Sigmoid colon (tissue), 7 donors: ENCODE measurements around the gene TMEM25. TPM values are rescaled to one million over a fixed set of nuclear protein-coding genes. Genes with fewer than 3 reads are reported as not detected.

Source experiments
- DNase-seq: peaks from one replicate; pipeline ENCODE4 v3.0.0-alpha.2; 2019
- H3K27ac ChIP-seq, 4 donors: fragments of 200-600 bp; sonication (generic); one replicate each; pipeline ENCODE4 v1.5.1; 2016 to 2019; ENCODE audit warnings: mild to moderate bottlenecking in 1 of 4
- H3K27me3 ChIP-seq, 3 donors: fragments of 200-600 bp; sonication (generic); one replicate each; pipeline ENCODE4 v1.5.1; 2019; ENCODE audit warnings: mild to moderate bottlenecking in 1 of 3
- H3K36me3 ChIP-seq, 4 donors: fragments of 200-600 bp; sonication (generic); one replicate each; pipeline ENCODE4 v1.5.1; 2016 to 2019
- H3K4me1 ChIP-seq, 4 donors: fragments of 200-600 bp; sonication (generic); one replicate each; pipeline ENCODE4 v1.5.1; 2017 to 2019
- H3K4me3 ChIP-seq, 4 donors: fragments of 200-600 bp; sonication (generic); one replicate each; pipeline ENCODE4 v1.5.1; 2017 to 2019; ENCODE audit warnings: mild to moderate bottlenecking in 2 of 4, moderate library complexity in 1 of 4
- H3K9me3 ChIP-seq, 4 donors: fragments of 200-600 bp in 3 of 4; sonication (generic) in 3 of 4; one replicate each; pipeline versions ENCODE4 v1.5.1 to v1.6.1; 2013 to 2019
- CTCF ChIP-seq, 4 experiments: fragments of 450-650 bp in 3 of 4; fragments of 200-600 bp in 1 of 4; IDR thresholded peaks; one replicate each; pipeline ENCODE4 v1.5.1; 2016 to 2019; ENCODE audit warnings: antibody characterized with exemption in 4 of 4, mild to moderate bottlenecking in 3 of 4, moderate library complexity in 2 of 4
- EP300 ChIP-seq, 4 donors: sonication (generic); formaldehyde crosslinking; IDR thresholded peaks; one replicate each; pipeline ENCODE4 v1.6.1; 2017; ENCODE audit warnings: antibody characterized with exemption in 4 of 4
- POLR2A ChIP-seq, 2 donors: fragments of 450-650 bp; IDR thresholded peaks; one replicate each; pipeline ENCODE4 v1.6.1; 2016; ENCODE audit warnings: antibody characterized with exemption in 2 of 2, mild to moderate bottlenecking in 2 of 2, moderate library complexity in 2 of 2
- POLR2AphosphoS5 ChIP-seq, 4 donors: sonication (generic); formaldehyde crosslinking; IDR thresholded peaks; one replicate each; pipeline ENCODE4 v1.6.1; 2017; ENCODE audit warnings: antibody characterized with exemption in 4 of 4
- WGBS, 2 donors: extraction: QIAGEN DNeasy Blood & Tissue Kit; methylation state at CpG; one replicate each; pipeline ENCODE4 v1.1.7; 2013; 5-methylcytosine and 5-hydroxymethylcytosine counted together
- intact Hi-C: fragments of 100-400 bp; cut with DNase I; formaldehyde crosslinking; loops from one replicate; pipeline ENCODE4 v1.15.1; 2023
- polyA plus RNA-seq, 3 donors: library from polyadenylated mRNA; stranded (reverse); fragments of 200-250 nt; gene quantifications; one replicate each; pipeline ENCODE4 v1.2.3, GENCODE V29; 2013
- total RNA-seq, 4 donors: library from RNA; depleted of rRNA; stranded (reverse); fragments of >200 nt; gene quantifications; one replicate each; pipeline ENCODE4 v1.1.0, GENCODE V29; 2016
- donor health status: healthy with polysubstance abuse.
- donor health status: Bipolar disorder and iron deficiency.
- donor health status: healthy.

Gene TMEM25
- total and polyA plus RNA-seq, 7 donors = 2.5 to 35.2 (median 20.9) TPM

- no peak for TF ChIP-seq POLR2A (IDR thresholded peaks at IDR 0.05)
- TF ChIP-seq POLR2AphosphoS5 (IDR thresholded peaks at IDR 0.05) = no peak
- TF ChIP-seq EP300 (IDR thresholded peaks at IDR 0.05) = no peak
- no peak for TF ChIP-seq CTCF (IDR thresholded peaks at IDR 0.05)
- 52 to 74% methylated on average over 5 of the region's 5 CpGs for WGBS, 2 donors
- DNase-seq = no peak
- peak overlapping the region in 3 of 4 donors; percentile 74 to 91 (median 77) for H3K4me3 ChIP-seq
- intact Hi-C loops = no loop called here
- H3K9me3 ChIP-seq = no peaks in the 10 kb centered on the region
- H3K4me1 ChIP-seq = peaks cover 0 to 28% (median 20%) of the 10 kb centered on the region in 4 donors
- H3K27ac ChIP-seq = peak overlapping the region in 1 of 4 donors; percentile 82
- H3K36me3 ChIP-seq = peaks cover 0 to 13% (median 0%) of the 10 kb centered on the region in 4 donors
- no peaks in the 10 kb centered on the region for H3K27me3 ChIP-seq
These were observed 1.3 kb upstream of the TMEM25 start for GRCh38 chr11:118529584-118530175.

DNA sequence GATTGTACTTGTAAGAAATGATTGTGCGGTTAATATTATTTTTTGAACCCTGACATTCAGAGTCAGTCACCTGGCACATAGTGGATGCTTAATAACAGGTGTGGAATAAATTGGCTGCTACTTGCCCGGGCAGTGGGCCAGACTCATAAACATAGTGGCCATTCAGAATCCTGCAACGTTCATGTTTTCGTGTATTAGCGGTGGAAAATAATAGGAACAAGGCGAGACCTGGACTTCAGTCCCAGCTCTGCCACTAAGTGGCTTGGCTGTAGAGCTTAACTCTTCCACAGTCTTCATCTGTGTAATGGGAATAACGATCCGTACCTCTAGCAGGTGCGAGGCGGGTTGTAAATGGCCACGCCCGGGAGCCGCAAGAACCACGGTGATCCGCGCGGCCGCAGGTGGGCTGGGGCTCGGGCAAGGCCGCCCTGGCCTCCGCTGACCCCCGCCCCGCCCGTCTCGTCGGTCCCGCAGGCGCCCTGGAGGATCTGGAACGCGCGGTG is 761 bp upstream of the TMEM25 start:
- intact Hi-C loops = no loop called here
- DNase-seq = no peak
- H3K36me3 ChIP-seq = peaks cover 0 to 13% (median 0%) of the 10 kb centered on the region in 4 donors
- H3K4me1 ChIP-seq = peaks cover 0 to 28% (median 20%) of the 10 kb centered on the region in 4 donors
- H3K27me3 ChIP-seq = no peaks in the 10 kb centered on the region
- WGBS, 2 donors = 2 to 5% methylated on average over 31 of the region's 31 CpGs
- H3K27ac ChIP-seq = peak overlapping the region; percentile 77 to 89 (median 83)
- H3K9me3 ChIP-seq = no peaks in the 10 kb centered on the region
- TF ChIP-seq CTCF (IDR thresholded peaks at IDR 0.05) (no peak), POLR2AphosphoS5 (IDR thresholded peaks at IDR 0.05) (no peak), POLR2A (IDR thresholded peaks at IDR 0.05) (no peak), EP300 (IDR thresholded peaks at IDR 0.05) (no peak)
- peak overlapping the region; percentile 74 to 91 (median 77) for H3K4me3 ChIP-seq

GRCh38 chr11:118531597-118532084 is 649 bp downstream of the TMEM25 start:
- Histone ChIP-seq H3K9me3 (no peaks in the 10 kb centered on the region), H3K27ac (peak overlapping the region; percentile 77 to 89 (median 83)), H3K36me3 (peaks cover 0 to 14% (median 0%) of the 10 kb centered on the region in 4 donors), H3K27me3 (no peaks in the 10 kb centered on the region), H3K4me1 (peaks cover 0 to 28% (median 20%) of the 10 kb centered on the region in 4 donors), H3K4me3 (peak overlapping the region; percentile 74 to 91 (median 77))
- TF ChIP-seq POLR2AphosphoS5 (IDR thresholded peaks at IDR 0.05) (no peak), CTCF (IDR thresholded peaks at IDR 0.05) (no peak), POLR2A (IDR thresholded peaks at IDR 0.05) (no peak)
- intact Hi-C loops = loop anchor here (2.0 kb wide), 1 partner anchor 33 kb away; the partner anchor contains the start of gene IFT46
- 13 to 19% methylated on average over 12 of the region's 12 CpGs for WGBS, 2 donors
- DNase-seq = no peak

- peak overlapping the region in 1 of 4 donors; percentile 74 for H3K4me3 ChIP-seq
- H3K36me3 ChIP-seq = peaks cover 0 to 14% (median 0%) of the 10 kb centered on the region in 4 donors
- peak overlapping the region in 3 of 4 donors; percentile 77 to 84 (median 82) for H3K27ac ChIP-seq
- no peak for DNase-seq
- TF ChIP-seq CTCF (IDR thresholded peaks at IDR 0.05) = no peak
- no peak for TF ChIP-seq POLR2A (IDR thresholded peaks at IDR 0.05)
- no peak for TF ChIP-seq EP300 (IDR thresholded peaks at IDR 0.05)
- H3K9me3 ChIP-seq = no peaks in the 10 kb centered on the region
- H3K4me1 ChIP-seq = peaks cover 0 to 28% (median 20%) of the 10 kb centered on the region in 4 donors
- H3K27me3 ChIP-seq = no peaks in the 10 kb centered on the region
- 87 to 91% methylated on average over 10 of the region's 10 CpGs for WGBS, 2 donors
- intact Hi-C loops = loop anchor here (2.0 kb wide), 1 partner anchor 33 kb away; the partner anchor contains the start of gene IFT46
These were observed 1.1 kb downstream of the TMEM25 start for GRCh38 chr11:118532091-118532490.
